NB4 (cell line): ENCODE data around the gene PAK1.

Experiments used
- DNase-seq: peaks from one replicate; pipeline ENCODE4 v3.0.0; 2010; ENCODE audit warnings: low read depth
- H3K4me3 ChIP-seq: one replicate; pipeline ENCODE4 v1.5.1; 2011; ENCODE audit warnings: mild to moderate bottlenecking, low read depth, low read length, moderate library complexity
- CTCF ChIP-seq: IDR thresholded peaks from one replicate; pipeline ENCODE4 v1.5.1; 2012; ENCODE audit warnings: low read depth, low read length
- MAX ChIP-seq: IDR thresholded peaks from 2 replicates; pipeline ENCODE4 v1.6.1; 2011; ENCODE audit warnings: low read depth, low read length
- MYC ChIP-seq: IDR thresholded peaks from 2 replicates; pipeline ENCODE4 v1.6.1; 2011; ENCODE audit warnings: low read depth, low read length
- POLR2A ChIP-seq: IDR thresholded peaks from 2 replicates; pipeline ENCODE4 v1.6.1; 2011; ENCODE audit warnings: mild to moderate bottlenecking; ENCODE audit not compliant: insufficient read length; ENCODE audit errors: extremely low read depth

The PAK1 gene

GRCh38 chr11:77438487-77438886 is 35.4 kb downstream of the PAK1 start:
- H3K4me3 ChIP-seq = no peak overlapping the region
- no peak for TF ChIP-seq MYC
- no peak for TF ChIP-seq POLR2A
- TF ChIP-seq CTCF = no peak
- TF ChIP-seq MAX = no peak

GRCh38 chr11:77436969-77437368 is 36.9 kb downstream of the PAK1 start:
- no peak overlapping the region for H3K4me3 ChIP-seq
- DNase-seq = no peak
- TF ChIP-seq MYC = no peak
- no peak for TF ChIP-seq MAX
- no peak for TF ChIP-seq POLR2A
- TF ChIP-seq CTCF = no peak

More at GRCh38 chr11:77438487-77438886, 35.4 kb downstream of the PAK1 start:
- no peak for DNase-seq

- no peak overlapping the region for H3K4me3 ChIP-seq
- TF ChIP-seq POLR2A = no peak
- TF ChIP-seq CTCF = no peak
- TF ChIP-seq MAX = no peak
- no peak for TF ChIP-seq MYC
- no peak for DNase-seq
Observed at GRCh38 chr11:77436506-77436905, 37.4 kb downstream of the PAK1 start.

- no peak overlapping the region for H3K4me3 ChIP-seq
- DNase-seq = no peak
- no peak for TF ChIP-seq POLR2A
Observed at GRCh38 chr11:77435972-77436371, 37.9 kb downstream of the PAK1 start.

- DNase-seq = no peak
- no peak overlapping the region for H3K4me3 ChIP-seq
- TF ChIP-seq CTCF (no peak), MAX (no peak), POLR2A (no peak), MYC (no peak)
Observed at GRCh38 chr11:77431813-77432212, 42.1 kb downstream of the PAK1 start.

GRCh38 chr11:77428598-77428997 is 45.3 kb downstream of the PAK1 start:
- no peak for TF ChIP-seq MAX
- no peak for TF ChIP-seq POLR2A
- TF ChIP-seq CTCF = no peak
- no peak for TF ChIP-seq MYC
- no peak overlapping the region for H3K4me3 ChIP-seq
- no peak for DNase-seq
